LNCAP (cell line): ENCODE measurements around the gene GNG7.

Source experiments
- CTCF ChIP-seq: fragments of 450-650 bp; IDR thresholded peaks from 2 replicates; pipeline ENCODE4 v1.5.1; 2017; ENCODE audit warnings: mild to moderate bottlenecking

The GNG7 gene

GRCh38 chr19:2627855-2628254 lies 74.6 kb downstream of the GNG7 start:
- no peak for TF ChIP-seq CTCF

GRCh38 chr19:2627319-2627829 lies 75.1 kb downstream of the GNG7 start:
- TF ChIP-seq CTCF: no peak

GRCh38 chr19:2625434-2625833 lies 77.1 kb downstream of the GNG7 start:
- TF ChIP-seq CTCF: no peak

- TF ChIP-seq CTCF: no peak
Measured at GRCh38 chr19:2624537-2625091, 77.9 kb downstream of the GNG7 start.

GRCh38 chr19:2623798-2624197 lies 78.7 kb downstream of the GNG7 start:
- TF ChIP-seq CTCF: no peak

GRCh38 chr19:2619076-2619475 lies 83.4 kb downstream of the GNG7 start:
- no peak for TF ChIP-seq CTCF

GRCh38 chr19:2618611-2619010 lies 83.9 kb downstream of the GNG7 start:
- no peak for TF ChIP-seq CTCF
